Epithelial cell of esophagus (primary cell): ENCODE data around the gene AP3B1.

Source experiments
- DNase-seq: peaks from one replicate; pipeline ENCODE4 v3.0.0; 2010; ENCODE audit warnings: low read depth
- H3K4me3 ChIP-seq: 2 replicates; pipeline ENCODE4 v1.5.1; 2011; ENCODE audit warnings: mild to moderate bottlenecking, low read length, control low read depth
- TF ChIP-seq, protein P1 (sequence below): IDR thresholded peaks from 2 replicates; pipeline ENCODE4 v1.5.1; 2011; ENCODE audit warnings: low read depth, mild to moderate bottlenecking, low read length, control low read depth, inconsistent platforms; ENCODE audit not compliant: insufficient read depth; ENCODE audit errors: missing control alignments

AP3B1 gene

DNA sequence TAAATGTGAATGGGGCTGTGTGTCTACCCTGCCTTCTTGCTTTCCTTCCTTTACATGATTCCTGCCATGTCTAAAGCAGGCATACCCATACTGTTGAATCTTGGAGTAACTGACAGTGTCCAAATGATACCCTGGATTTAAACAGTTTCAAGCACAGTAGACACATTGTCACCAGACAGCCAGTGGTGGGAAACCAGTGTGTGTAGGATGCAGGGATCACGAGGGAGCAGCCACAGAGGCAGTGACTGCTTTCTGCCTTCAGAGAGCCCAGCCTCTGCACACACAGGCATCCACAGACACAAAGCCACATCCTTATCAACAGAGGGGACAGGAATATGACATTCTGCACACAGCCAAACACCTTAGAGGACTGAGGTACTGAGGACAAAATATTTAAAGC, 334.2 kb downstream of the AP3B1 start:
- TF ChIP-seq, protein P1, sequence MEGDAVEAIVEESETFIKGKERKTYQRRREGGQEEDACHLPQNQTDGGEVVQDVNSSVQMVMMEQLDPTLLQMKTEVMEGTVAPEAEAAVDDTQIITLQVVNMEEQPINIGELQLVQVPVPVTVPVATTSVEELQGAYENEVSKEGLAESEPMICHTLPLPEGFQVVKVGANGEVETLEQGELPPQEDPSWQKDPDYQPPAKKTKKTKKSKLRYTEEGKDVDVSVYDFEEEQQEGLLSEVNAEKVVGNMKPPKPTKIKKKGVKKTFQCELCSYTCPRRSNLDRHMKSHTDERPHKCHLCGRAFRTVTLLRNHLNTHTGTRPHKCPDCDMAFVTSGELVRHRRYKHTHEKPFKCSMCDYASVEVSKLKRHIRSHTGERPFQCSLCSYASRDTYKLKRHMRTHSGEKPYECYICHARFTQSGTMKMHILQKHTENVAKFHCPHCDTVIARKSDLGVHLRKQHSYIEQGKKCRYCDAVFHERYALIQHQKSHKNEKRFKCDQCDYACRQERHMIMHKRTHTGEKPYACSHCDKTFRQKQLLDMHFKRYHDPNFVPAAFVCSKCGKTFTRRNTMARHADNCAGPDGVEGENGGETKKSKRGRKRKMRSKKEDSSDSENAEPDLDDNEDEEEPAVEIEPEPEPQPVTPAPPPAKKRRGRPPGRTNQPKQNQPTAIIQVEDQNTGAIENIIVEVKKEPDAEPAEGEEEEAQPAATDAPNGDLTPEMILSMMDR = no peak
- DNase-seq = no peak
- no peak overlapping the region for H3K4me3 ChIP-seq

DNA sequence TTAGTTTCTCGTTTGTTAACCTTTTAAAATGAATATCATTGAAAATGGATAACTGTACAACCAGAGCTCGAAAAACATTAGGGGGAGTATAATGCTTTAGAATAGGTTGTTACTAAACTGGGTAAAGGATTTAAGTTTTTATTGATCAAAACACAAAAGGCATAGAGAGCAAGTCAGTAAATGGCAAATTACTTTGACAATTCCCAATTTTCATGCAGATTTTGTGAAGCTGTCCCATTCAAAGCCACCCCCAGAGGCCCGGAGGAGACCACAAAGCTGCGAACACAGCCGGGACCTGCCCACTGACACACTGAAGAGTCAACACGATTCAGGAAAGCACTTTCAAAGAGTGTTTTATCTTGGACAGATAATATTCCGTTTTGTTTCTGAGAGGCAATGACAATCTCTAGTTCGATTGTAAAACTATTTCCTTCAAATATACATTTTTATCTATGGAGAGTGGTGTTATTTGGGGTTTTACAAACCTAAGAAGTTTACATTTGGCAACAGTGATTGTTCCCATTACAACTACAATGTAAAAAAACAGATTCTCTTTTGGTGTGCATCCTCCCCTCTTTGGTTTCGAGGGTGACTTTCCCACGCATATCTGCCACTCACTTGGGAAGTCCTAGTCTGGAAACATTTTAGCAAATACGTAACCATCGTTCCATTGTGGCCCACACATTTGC, 335.7 kb downstream of the AP3B1 start:
- DNase-seq = no peak
- H3K4me3 ChIP-seq = no peak overlapping the region
- TF ChIP-seq, protein P1 = no peak

DNA sequence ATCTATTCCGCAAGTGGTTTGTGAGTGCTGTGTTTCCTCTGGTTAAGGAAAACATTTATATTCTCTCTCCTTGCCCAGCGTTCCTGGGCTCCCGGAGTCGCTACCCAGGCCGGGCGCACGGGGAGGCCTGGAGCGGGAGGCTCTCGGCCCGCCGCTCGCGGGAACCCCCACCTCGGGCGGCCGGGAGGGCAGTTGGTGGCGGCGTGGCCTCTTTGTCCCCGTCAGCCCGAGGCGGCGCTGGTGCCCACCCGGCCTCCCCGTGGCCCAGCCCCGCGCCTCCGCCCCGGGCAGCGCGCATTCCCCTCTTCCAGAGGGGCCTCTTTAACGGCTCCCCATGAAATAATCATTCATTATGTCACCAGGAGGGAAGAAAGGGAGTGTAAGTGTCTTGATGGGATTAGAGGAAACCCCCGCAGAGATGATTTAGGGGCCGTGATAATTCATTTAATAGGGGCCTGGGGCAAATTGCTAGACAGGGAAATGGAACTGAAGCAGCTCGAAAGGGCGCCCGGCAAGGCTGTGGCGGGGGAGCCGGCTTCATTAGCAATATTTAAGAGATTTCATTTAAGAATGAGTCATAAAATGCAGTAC, 336.5 kb downstream of the AP3B1 start:
- DNase-seq = no peak
- no peak overlapping the region for H3K4me3 ChIP-seq
- TF ChIP-seq, protein P1 = no peak

DNA sequence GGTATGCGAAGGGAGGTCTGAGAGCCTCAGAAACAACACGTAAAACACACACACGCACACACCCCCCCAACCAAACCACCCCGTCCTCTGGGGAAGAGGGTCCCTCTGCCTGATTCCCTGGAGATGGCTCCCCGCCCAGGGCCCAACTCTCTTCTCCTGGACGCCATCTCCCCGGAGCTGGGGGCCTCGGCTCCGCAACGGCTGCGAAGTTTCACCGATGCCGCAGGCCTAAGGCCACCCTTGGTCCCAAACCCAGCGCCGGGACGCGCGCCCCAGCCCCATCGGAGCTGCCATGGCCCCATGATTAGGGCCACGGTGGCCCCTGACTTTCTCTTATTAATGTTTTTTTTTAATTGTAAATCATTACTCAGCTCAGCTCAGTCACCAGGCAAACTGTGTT, 337.0 kb downstream of the AP3B1 start:
- no peak overlapping the region for H3K4me3 ChIP-seq
- TF ChIP-seq, protein P1 = no peak
- DNase-seq = no peak

DNA sequence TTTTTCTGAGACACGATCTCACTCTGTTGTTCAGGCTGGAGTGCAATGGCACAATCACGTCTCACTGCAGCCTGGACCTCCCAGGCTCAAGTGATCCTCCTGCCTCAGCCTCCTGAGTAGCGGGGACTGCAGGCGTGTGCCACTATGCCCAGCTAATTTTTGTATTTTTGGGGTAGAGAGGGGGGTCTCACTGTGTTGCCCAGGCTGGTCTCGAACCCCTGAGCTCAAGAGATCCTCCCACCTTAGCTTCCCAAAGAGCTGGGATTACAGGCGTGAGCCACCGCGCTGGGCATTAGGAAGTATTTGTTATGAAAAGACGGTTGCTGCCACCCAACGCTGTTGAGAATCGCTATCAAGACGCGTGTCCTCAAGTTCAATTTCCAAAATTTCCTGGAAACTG, 337.4 kb downstream of the AP3B1 start:
- H3K4me3 ChIP-seq = no peak overlapping the region
- TF ChIP-seq, protein P1 = no peak

DNA sequence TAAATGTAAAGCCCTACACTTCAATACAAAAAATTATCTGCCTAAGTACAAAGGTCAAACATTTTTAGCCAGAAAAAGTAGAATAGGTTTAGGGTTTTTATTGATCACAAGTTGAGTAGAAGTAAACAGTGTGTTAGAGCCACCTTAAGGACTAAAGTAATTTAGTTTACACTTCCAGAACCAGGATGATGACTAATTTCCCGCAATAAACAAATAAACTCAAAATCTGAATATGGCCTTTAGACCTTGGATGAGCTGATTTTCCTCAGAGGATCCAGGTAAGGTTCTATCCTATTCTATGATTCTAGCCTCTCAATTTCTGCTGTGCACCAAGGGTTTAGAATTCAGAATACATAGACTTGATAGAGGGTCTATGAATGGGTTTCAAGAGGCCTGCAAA, 338.9 kb downstream of the AP3B1 start:
- no peak for DNase-seq
- TF ChIP-seq, protein P1 = no peak

More for the DNA sequence above, 337.4 kb downstream of the AP3B1 start:
- DNase-seq = no peak

DNA sequence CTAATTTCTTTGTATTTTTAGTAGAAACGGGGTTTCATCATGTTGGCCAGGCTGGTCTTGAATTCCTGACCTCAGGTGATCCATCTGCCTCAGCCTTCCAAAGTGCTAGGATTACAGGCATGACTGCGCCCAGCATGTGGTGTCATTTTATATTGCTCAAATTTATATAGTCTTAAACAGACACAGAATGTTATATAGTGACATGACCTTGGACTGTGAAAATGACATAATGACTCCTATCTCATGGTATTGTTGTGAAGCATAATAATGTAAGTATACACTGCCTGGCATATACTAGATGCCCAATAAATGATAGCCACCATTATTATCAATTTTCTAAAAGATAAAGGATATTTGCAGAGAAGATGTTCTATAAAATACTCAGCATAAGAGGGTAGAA, 341.1 kb downstream of the AP3B1 start:
- TF ChIP-seq, protein P1 = no peak
- DNase-seq = no peak

More for the DNA sequence above, 338.9 kb downstream of the AP3B1 start:
- no peak overlapping the region for H3K4me3 ChIP-seq

More for the DNA sequence above, 341.1 kb downstream of the AP3B1 start:
- H3K4me3 ChIP-seq = no peak overlapping the region
